Liver (tissue), 3 donors: ENCODE results near the gene ATP5IF1.

Experiments used
- ATF3 ChIP-seq: IDR thresholded peaks from 2 replicates; pipeline ENCODE4 v1.6.1; 2016; ENCODE audit warnings: antibody characterized with exemption
- CTCF ChIP-seq: fragments of 150-350 bp; IDR thresholded peaks from 2 replicates; pipeline ENCODE4 v1.5.1; 2017; ENCODE audit warnings: improper control_type of control experiment, low read depth, low read length; ENCODE audit not compliant: missing input control
- JUND ChIP-seq, 2 donors: IDR thresholded peaks; 2 replicates each; pipeline ENCODE4 v1.6.1; 2016; ENCODE audit warnings: antibody characterized with exemption in 2 of 2
- REST ChIP-seq: IDR thresholded peaks from 2 replicates; pipeline ENCODE4 v1.6.1; 2016; ENCODE audit warnings: antibody characterized with exemption, mild to moderate bottlenecking
- SP1 ChIP-seq: IDR thresholded peaks from 2 replicates; pipeline ENCODE4 v1.6.1; 2018; ENCODE audit warnings: antibody characterized with exemption, mild to moderate bottlenecking
- donor health status: healthy.
- donor health status: healthy.

- TF ChIP-seq JUND (IDR thresholded peaks at IDR 0.05), result no peak
- no peak for TF ChIP-seq REST
- peak; percentile 93 for TF ChIP-seq CTCF
- no peak for TF ChIP-seq SP1
- peak; percentile 12 for TF ChIP-seq ATF3
These were observed 12.5 kb downstream of the ATP5IF1 start for GRCh38 chr1:28248273-28249012.
